GM18520 (cell line): ENCODE data around the gene FXYD6.

Experiments used
- ATAC-seq: cut with Tn5 transposase; IDR thresholded peaks from one replicate; pipeline ENCODE4 v1.9.1; 2021; ENCODE audit not compliant: unreplicated experiment

FXYD6 gene

GRCh38 chr11:117831661-117832415 lies 44.6 kb downstream of the FXYD6 start:
- no peak for ATAC-seq

- ATAC-seq = no peak
Measured at GRCh38 chr11:117830674-117831351, 45.6 kb downstream of the FXYD6 start.

GRCh38 chr11:117830072-117830471 lies 46.4 kb downstream of the FXYD6 start:
- ATAC-seq = no peak

DNA sequence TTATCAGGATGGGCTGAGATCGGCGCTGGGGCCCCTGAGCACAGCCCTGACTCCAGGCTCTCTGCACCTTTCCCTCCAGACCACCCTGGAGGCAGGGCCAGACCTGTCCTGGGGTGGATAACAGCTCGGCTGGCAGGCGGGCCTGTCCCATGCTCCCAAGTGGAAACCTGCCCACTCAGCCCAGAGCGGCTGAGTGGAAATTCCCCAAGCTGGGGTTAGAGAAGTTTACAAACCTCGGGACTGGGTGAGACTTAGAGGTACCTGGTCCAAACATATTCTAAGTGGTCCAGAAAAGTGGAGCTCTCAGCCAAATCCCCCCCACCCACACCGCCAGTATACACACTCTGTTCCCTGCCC lies 47.1 kb downstream of the FXYD6 start:
- peak; percentile 10 for ATAC-seq

DNA sequence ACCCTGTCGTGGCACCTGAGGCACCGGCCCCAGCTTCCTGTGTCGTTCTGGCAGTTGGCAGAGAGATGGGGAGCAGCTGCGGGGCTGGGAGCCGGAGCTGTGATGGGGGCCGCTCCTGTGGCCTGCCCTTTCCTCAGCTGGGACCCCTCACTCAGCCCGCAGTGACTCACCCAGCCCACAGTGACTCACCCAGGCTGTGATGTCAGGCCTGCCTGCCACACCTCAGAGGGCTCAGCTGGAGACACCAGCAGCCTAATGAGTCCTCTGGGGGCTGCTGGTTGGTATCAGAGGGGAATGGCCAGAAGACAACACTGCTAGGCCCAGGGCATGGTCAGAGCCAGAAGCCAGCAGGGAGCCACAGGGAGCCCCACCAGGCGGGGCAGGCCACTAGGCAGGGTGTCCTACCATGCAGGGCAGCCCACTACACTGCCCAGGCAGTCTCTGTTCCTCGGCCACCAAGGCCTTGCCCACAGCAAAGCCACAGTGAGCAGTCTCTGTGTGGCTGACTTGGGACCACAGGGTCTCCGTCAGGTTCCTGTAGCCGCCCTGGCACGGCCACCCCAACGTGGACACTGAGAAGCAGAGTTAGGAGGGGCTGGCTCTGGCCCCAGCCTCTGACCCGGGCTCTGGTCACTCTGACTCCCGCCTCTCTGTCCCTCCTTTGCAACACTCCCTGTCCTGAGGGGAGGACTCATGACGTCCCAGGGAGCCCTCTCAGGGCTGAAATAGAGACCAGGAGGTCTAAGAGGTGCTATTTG lies 47.7 kb downstream of the FXYD6 start:
- ATAC-seq = peak; percentile 59

- no peak for ATAC-seq
Measured at GRCh38 chr11:117827521-117828511, 48.6 kb downstream of the FXYD6 start.

DNA sequence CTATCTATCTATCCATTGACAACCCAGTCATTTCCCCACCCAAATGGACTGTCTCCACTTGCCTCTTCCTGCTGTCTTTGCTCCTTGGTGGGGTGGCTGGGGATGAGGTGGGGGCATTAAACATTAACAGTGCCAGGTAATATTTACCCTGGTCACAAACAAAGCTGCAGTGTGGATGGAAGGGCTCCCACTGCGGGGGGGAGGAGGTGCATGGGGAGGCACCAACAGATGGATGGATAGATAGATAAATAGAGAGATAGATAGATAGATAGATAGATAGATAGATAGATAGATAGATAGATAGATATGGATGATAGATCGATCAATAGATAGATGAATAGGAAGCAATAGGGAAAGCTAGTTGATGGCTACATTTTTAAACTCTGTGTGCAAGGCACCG lies 49.6 kb downstream of the FXYD6 start:
- ATAC-seq = no peak

- ATAC-seq = no peak
Measured at GRCh38 chr11:117826190-117826570, 50.3 kb downstream of the FXYD6 start.

GRCh38 chr11:117825538-117826189 lies 50.8 kb downstream of the FXYD6 start:
- no peak for ATAC-seq

DNA sequence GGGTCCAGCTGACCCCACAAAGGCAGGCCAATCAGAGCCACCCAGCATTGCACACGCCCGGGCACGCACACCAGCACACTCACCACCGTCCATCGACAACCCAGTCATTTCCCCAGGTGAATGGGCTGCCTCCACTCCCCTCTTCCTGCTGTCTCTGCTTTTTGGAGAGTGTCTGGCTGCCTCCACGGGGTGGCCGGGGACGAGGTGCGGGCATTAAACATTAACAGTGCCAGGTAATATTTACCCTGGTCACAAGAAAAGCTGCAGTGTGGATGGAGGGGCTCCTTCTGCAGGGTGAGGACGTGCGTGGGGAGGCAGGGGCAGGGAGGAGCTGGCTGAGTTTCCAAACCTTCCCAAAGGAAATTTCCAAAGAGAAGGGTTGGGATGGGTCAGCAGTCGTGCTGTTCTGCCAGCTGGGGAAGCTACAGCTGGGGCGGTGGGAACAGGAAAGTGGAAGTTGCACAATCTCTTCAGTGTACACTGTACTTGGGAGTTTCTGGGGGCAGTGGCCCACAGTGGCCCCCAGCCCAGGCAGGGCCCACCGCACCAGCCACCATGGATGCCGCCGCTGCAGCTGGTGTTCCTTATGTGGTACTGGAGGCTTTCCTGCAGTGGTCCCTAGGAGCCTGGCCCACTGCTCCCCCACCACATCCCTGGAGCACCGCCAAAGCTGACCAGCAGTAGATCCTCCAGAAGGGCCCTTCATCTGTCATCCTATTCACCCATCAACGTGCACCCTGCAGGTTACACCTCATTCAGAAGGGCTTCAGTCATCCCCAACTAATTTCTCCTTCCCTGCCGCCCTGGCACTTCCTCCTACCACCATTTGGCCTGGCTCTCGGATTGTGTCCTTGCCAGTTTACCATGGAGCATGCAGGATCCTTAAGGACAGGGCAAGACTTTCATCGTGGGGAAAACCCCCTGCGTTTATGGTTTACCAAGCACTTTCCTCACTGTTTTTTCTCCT lies 51.6 kb downstream of the FXYD6 start, which contains the start of gene FXYD2:
TSS of gene FXYD2 (minus strand) at position 174 of the 967 bp plus-strand sequence. CDS start at position 108, 66 bp downstream.
- no peak for ATAC-seq

- ATAC-seq = no peak
Measured at GRCh38 chr11:117823946-117824420, 52.5 kb downstream of the FXYD6 start.

GRCh38 chr11:117823294-117823945 lies 53.0 kb downstream of the FXYD6 start:
- ATAC-seq = no peak

DNA sequence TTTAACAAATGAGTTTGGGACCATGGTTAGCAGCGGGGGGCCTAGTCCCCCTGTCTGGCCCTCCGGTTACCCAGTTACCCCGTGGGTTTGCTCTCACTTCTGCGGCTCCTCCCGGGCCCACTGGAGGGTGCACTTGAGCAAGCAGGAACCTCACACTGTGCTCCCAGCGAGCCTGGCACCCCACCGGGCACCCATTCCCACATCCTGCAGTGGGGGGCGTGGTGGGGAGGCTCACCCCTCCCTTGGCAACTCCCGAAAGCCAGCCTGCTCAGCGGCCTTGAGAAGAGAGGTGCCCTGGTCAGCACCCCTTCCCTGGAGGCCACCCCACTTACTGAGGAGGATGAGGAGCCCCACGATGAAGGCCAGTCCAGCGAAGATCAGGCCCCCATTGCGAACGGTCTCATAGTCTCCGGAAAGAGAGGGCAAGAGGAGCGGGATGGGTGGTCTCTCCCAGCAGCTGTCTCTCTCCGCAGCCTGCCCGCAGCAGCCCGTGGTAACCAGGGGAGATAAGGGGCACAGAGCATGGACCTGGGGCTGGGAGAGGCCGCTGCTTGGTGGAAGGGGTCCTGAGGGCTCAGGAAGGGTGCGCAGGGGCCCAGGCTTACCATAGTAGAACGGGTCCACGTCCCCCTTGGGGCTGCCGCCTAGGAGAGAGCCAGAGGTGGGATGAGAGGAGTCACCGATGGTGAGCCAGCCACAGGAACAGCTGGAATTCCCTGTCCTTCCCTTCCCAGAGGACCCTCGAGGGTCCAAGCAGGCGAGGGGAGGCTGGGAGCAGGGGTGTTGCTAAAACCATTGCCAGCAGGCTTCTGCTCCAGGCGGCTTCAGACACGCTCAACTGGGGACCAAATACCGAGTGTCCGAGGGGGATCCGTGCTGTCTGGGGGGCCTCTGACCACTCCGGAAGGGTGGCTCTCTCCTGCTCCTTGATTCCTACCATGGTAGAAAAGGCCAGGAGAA lies 54.1 kb downstream of the FXYD6 start:
- no peak for ATAC-seq

GRCh38 chr11:117821431-117821830 lies 55.0 kb downstream of the FXYD6 start:
- ATAC-seq = no peak

DNA sequence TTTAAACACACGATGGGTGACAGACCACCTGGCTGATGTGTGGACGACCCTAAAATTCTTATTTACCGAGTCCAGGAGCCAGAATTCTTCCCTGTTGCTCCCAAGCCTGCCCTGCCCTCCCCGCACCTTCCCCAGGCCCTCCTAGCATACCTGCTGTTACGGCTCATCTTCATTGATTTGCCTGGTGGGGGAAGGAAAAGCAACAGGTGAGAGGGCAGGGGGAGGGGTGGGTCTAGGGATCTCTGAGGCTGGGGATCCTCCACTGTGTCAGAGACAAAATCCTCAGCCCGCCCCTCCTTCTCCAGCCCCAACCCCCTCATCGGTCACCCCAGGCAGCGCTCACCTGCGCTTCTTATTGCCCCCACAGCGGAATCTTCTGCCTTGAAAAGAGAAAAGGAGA lies 55.9 kb downstream of the FXYD6 start:
- no peak for ATAC-seq

- ATAC-seq = no peak
Measured at GRCh38 chr11:117820071-117820470, 56.4 kb downstream of the FXYD6 start.
